ENCODE results near the gene ZNF197. TPM values are rescaled to one million over a fixed set of nuclear protein-coding genes. Genes with fewer than 3 reads are reported as not detected.

Gene ZNF197
- total RNA-seq, 6 experiments from 2014 or later: 4.4 to 9.5 (median 6.9) TPM

DNA sequence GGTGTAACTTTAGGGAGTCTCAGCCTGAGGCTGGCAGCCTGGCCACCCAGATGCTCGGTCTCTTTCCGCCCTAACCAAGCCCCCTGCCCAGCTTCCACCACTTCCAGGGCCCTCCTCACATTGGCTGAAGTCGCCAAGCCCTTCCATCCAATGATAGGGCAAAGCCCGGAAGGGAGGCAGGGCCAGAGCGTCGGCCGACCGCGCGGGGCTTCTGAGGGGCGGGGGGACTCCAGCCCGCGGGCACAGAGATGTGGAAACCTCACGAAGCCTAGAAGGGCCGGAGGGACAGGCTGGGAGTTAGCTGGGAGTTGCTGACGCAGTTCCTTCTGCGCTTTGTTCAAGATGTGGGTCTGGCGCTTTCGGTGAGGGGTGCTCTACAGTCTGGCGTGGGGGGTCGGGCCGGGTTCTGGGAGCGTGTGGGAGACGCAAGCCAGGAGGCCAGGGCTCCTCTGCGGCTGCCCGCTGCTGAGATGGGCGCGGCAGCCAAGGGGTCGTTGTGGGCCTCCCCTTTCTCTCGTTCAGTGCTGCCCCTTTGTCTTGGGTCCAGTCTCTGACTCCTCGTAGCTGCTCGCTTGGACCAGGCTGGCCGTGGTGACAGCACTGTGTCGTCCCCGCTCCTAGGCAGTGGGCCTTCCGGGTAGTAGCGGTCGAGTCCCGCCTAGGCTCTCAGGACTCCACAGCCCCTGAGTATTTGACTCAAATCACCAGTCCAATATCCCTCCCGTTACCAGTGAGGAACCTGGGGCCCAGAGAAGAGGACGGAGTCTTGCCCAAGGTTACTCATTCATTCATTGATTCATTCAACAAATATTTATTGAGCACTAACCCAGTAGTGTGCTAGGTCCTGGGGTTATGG, 40.0 kb upstream of the ZNF197 start, which contains the start of gene ZNF660:
Gene ZNF660, plus strand, starts transcription at position 319 of the 856 bp plus-strand sequence. CDS start 9,230 bp downstream, outside the sequence.
- Histone ChIP-seq H3K27ac (peak within 1 kb of the TSS; percentile 21 to 54 (median 37)), H3K27me3 (no peaks in the 10 kb centered on the region), H3K4me3 (peak within 1 kb of the TSS; percentile 33 to 46 (median 36)), H3K4me1 (no peaks in the 10 kb centered on the region), H3K9me3 (peaks cover 0 to 5% (median 0%) of the 10 kb centered on the region in 4 donors), H3K36me3 (no peaks in the 10 kb centered on the region)
- 1% methylated on average over 13 of the region's 41 CpGs for WGBS (ENCODE audit: insufficient coverage, low coverage, low lambda C conversion rate, missing lambda C conversion rate)
- ATAC-seq (peak; percentile 75 to 90 (median 82)), DNase-seq (peak; percentile 29 to 63 (median 46))
- TF ChIP-seq, protein P1, sequence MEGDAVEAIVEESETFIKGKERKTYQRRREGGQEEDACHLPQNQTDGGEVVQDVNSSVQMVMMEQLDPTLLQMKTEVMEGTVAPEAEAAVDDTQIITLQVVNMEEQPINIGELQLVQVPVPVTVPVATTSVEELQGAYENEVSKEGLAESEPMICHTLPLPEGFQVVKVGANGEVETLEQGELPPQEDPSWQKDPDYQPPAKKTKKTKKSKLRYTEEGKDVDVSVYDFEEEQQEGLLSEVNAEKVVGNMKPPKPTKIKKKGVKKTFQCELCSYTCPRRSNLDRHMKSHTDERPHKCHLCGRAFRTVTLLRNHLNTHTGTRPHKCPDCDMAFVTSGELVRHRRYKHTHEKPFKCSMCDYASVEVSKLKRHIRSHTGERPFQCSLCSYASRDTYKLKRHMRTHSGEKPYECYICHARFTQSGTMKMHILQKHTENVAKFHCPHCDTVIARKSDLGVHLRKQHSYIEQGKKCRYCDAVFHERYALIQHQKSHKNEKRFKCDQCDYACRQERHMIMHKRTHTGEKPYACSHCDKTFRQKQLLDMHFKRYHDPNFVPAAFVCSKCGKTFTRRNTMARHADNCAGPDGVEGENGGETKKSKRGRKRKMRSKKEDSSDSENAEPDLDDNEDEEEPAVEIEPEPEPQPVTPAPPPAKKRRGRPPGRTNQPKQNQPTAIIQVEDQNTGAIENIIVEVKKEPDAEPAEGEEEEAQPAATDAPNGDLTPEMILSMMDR (IDR thresholded peaks at IDR 0.05): no peak
- TF ChIP-seq POLR2A (IDR thresholded peaks at IDR 0.05): no peak
- intact Hi-C loops (cut with DNase I): no loop called here

DNA sequence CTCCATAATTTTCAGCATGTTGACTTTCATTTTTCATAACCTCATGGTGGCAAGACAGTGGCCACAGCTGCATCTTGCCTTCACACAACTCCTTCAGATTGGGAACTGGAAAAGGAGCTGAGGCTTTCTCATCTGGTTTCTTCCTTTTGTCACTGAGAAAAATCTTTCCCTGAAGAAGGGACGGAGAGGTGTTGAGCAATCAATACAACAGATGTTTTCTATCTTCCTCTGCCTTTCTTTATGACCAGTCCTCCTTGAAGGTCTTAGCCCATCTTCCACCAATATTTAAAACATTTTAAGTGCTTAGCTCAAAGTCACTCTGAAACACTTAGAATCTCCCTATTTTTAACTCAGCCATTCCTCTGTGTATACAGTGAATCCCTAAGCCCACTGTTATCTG, 28.2 kb upstream of the ZNF197 start:
- no peak for DNase-seq
- no peak for TF ChIP-seq POLR2A (IDR thresholded peaks at IDR 0.05)
- TF ChIP-seq, protein P1 (IDR thresholded peaks at IDR 0.05): no peak
- Histone ChIP-seq H3K27me3 (no peaks in the 10 kb centered on the region), H3K36me3 (no peaks in the 10 kb centered on the region), H3K9me3 (peaks cover 0 to 7% (median 0%) of the 10 kb centered on the region in 4 donors), H3K27ac (no peak overlapping the region), H3K4me3 (no peak overlapping the region), H3K4me1 (no peaks in the 10 kb centered on the region)
- 69% methylated on average over 1 of the region's 1 CpG for WGBS (ENCODE audit: insufficient coverage, low coverage, low lambda C conversion rate, missing lambda C conversion rate)
- intact Hi-C loops (cut with DNase I): no loop called here
- no peak for ATAC-seq

DNA sequence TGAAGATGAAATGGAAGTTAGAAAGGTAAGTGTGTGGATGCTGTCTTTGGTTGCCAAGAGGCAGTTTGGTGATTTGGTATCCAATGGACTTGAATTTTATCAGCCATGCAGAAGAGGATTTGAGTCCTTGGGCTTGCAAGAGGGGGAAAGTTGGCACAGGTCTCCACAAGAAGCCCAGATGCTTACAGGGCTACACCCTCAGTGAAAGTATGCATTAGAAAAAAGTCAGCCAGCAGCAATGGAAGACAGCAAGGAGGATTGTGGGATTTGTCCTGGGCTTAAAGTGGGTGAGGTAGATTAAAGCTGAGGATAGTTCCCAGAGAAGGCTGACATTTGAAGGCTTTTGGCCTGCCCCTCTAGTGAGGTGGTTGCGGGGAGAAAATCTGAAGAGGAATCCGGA, 23.1 kb upstream of the ZNF197 start:
- 91% methylated on average over 2 of the region's 2 CpGs for WGBS (ENCODE audit: insufficient coverage, low coverage, low lambda C conversion rate, missing lambda C conversion rate)
- Histone ChIP-seq H3K36me3 (no peaks in the 10 kb centered on the region), H3K27ac (no peak overlapping the region), H3K4me1 (no peaks in the 10 kb centered on the region), H3K9me3 (no peaks in the 10 kb centered on the region), H3K27me3 (no peaks in the 10 kb centered on the region), H3K4me3 (no peak overlapping the region)
- intact Hi-C loops (cut with DNase I): no loop called here
- ATAC-seq (no peak), DNase-seq (no peak)
- TF ChIP-seq, protein P1 (IDR thresholded peaks at IDR 0.05): no peak
- no peak for TF ChIP-seq POLR2A (IDR thresholded peaks at IDR 0.05)

DNA sequence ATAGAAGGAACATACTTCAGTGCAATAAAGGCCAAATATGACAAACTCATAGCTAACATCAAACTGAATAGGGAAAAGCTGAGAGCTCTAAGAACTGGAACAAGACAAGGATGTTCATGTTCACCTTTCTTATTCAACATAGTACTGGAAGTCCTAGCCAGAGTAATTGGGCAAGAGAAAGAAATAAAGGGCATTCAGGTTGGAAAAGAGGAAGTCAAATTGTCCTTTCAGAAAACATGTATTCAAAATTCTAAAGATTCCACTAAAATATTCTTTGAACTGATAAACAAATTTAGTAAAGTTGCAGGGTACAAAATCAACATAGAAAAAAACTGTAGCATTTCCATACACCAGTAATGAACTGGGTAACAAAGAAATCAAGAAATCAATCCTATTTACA, 12.2 kb upstream of the ZNF197 start:
- Histone ChIP-seq H3K4me1 (no peaks in the 10 kb centered on the region), H3K27me3 (no peaks in the 10 kb centered on the region), H3K9me3 (no peaks in the 10 kb centered on the region), H3K27ac (no peak overlapping the region), H3K4me3 (no peak overlapping the region), H3K36me3 (no peaks in the 10 kb centered on the region)
- no peak for TF ChIP-seq POLR2A (IDR thresholded peaks at IDR 0.05)
- TF ChIP-seq, protein P1 (IDR thresholded peaks at IDR 0.05): no peak
- DNase-seq (no peak), ATAC-seq (no peak)
- intact Hi-C loops (cut with DNase I): no loop called here
